Kidney tubule cell (primary cell): Measurements from ENCODE around the gene LONP2.
"Not testable (repeated sequence)": the region's sequence is repeated elsewhere in the genome, so short reads cannot be mapped to it uniquely, and the experiment has no call there.

Source experiments
- DNase-seq: peaks from one replicate; pipeline ENCODE4 v3.0.0-alpha.2; 2018; ENCODE audit warnings: low spot score

LONP2 gene

DNA sequence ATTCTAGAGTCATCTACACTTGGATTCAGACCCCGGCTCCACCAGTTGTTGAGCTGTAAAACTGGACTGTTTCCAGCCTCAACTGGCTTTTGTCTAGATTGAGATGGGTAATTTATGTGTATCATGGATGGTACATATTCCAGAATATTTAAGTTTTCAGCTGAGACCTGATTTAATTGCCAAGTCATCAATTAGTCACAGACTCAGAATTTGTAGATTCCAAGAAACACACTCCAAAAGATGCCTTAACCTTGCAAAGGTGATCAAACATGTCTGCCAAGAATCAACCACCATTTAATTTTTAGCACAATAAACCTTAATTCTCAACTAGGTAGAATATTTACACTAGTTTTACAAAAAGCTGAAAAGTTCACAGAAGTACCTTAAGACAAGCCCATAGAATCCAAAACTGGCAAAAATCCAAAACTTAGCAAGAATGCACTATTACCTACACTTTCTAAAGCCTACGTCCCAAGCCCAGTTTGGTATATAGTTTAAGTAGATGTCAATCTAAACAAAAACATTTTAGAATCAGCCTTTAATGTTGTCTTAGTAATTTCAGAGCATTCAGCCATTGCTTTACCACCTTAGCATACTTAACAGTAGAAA, 123.4 kb downstream of the LONP2 start:
- no peak for DNase-seq

DNA sequence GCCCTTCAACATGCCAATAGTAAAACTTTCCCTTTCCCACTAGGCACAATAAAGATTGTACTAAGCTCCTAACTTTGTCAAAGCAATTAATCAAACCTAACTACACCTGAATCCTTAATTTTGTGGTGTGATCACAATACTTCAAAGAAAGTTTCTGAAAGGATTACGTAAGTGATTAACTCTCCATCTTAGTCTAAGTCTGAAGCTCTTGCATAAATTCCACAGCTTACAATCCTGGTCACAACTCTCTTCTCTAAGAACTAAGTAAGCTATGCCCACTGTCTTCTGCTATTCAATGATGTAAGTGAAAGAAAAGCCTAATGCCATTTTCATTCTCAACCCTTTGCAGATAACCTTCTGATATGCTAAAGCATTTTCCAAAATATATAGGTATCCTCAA, 125.7 kb downstream of the LONP2 start:
- no peak for DNase-seq

DNA sequence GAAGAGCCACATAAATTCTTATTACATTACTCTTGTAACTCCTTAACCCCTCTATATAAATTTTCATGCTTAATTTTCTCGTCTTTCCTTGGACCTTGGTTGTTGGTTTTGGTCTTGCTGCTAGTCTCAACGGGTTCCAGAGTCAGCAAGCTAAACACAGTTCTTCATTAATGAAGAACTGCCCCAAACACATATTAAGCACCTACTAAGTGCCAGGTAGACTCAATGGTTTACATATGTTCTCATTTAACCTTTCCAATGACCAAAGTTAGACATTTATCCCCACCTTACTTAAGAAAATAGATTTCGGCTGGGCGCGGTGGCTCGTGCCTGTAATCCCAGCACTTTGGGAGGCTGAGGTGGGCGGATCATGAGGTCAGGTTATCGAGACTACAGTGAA, 126.1 kb downstream of the LONP2 start:
- DNase-seq, result no peak

DNA sequence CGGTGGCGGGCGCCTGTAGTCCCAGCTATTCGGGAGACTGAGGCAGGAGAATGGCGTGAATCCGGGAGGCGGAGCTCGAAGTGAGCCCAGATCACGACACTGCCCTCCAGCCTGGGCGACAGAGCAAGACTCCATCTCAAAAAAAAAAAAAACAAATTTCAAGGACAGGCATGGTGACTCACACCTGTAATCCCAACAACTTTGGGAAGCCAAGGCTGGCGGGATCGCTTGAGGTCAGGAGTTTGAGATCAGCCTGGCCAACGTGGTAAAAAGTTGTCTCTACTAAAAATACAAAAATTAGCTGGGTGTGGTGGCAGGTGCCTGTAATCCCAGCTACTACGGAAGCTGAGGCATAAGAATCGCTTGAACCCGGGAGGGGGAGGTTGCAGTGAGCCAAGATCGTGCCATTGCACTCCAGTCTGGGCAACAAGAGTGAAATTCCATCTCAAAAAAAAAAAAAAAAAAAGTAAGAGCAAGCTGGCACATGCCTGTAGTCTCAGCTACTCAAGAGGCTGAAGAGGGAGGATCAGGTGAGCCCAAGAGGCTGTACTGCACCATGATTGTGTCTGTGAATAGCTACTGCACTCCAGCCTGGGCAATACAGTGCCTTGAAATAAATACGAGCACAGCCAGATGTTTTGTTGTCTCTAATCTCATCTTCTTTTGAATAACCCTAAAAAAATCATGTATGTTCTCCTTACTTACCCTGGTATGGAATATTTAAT, 126.7 kb downstream of the LONP2 start:
- not testable (repeated sequence) for DNase-seq

DNA sequence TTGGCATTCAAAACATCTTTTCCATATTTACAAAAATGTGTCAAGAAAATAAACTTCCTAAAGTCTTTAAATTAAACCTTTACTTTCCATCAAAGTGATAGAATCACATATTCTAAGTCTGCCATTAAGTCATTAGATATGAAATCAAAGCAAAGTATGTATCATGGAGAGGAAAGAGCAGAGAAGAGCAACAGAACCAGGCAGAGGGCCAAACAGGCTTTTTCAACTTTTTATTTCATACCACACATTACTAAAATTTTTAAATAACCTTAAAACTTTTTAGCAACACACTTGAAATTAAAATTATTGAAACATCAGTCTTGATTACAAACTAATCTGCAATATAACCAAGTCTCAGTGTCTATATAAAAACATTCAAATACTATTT, 127.3 kb downstream of the LONP2 start:
- DNase-seq, result no peak

DNA sequence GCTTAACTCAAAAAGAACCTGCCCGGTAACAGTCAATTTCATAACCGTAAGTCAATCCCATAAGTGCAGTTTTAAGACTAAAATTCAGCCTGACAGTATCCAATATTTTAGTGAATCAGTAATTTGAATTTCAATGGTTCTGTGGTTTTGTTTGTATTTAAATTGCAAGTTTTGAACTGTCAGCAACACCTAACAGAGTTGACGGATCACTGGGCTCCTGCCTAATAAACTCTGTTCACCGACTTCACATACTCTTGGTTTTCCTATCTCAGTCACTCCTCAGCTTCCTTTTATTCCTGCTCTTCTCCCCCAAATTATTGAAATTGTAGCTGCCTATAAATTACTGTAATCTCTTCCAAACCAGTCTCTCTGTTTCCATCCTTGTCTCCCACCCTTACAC, 128.6 kb downstream of the LONP2 start:
- DNase-seq, result no peak

DNA sequence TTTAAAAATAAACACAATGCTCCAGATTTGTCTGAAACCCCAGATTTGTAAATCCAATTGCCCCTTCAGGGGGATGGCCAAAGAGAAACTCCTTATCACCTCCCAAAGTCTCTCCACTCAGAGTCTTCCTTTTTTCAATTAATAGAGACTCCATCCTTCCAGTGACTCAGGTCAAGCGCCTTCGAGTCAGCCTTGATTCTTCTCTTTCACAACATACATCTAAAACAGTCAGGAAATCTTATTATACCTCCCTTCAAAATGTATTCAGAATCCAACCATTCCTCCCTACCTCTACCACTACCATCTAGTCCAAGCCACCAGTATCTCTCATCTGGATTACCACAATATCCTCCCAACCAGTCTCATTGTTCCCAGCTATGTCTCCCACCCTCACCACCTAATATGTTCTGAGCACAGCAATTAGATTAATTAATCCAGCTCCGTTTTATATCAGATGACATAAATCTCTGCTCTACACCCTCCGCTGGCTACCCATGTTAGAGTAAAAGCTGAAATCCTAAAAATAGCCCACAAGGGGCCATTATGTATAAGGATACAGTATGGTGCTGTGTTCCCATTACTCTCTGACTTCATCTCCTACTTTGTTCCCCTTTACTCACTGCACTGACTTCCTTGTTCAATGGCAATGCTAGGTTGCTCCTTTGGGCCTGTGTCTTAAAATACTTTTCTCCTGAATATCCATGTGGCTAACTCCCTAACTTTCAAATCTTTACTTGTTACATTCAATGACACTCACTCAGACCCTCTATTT, 129.3 kb downstream of the LONP2 start:
- no peak for DNase-seq

DNA sequence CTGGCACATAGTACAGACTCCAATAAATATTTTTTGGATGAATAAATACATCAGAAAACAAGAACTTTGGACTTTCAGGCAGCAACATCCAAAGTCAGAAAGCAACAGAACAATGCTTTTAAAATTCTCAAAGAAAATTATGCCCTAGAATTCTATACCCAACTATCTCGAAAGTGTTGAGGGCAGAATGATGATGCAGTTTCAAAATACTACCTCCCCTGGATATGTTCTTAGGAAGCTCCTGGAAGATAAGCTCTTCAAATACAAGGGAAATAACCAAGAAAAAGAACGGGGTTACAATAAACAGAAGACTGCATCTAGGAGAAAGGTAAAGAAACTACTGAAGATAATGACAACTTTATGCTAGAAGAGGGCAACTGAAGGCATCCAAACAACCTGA, 130.2 kb downstream of the LONP2 start:
- DNase-seq, result no peak

DNA sequence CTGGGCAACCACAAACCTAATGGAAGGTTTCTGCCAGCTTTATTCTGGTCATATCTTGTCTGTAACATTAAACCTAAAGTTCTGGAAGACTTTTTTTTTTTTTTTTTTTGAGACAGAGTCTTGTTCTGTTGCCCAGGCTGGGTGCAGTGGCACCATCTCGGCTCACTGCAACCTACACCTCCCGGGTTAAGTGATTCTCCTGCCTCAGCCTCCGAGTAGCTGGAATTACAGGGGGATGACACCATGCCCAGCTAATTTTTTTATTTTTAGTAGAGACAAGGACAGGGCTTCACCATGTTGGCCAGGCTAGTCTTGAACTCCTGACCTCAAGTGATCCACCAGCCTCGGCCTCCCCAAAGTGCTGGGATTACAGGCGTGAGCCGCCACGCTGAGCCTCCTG, 133.2 kb downstream of the LONP2 start:
- not testable (repeated sequence) for DNase-seq

DNA sequence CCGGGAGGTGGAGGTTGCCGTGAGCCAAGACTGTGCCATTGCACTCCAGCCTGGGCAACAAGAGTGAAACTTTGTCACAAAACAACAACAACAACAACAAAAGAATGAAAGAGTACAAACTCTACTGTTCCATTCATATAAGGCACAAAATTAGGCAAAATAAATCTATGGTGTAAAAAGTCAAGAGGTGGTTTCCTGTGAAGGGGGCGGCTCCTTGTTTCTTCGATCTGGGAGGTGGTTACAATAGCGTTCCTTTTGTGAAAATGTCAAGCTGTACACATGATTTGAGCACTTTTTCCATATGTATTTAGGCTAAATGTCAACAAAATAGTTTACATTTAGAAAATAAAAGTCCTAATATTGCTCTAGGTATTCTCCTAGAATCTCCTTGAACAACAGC, 134.2 kb downstream of the LONP2 start:
- no peak for DNase-seq

DNA sequence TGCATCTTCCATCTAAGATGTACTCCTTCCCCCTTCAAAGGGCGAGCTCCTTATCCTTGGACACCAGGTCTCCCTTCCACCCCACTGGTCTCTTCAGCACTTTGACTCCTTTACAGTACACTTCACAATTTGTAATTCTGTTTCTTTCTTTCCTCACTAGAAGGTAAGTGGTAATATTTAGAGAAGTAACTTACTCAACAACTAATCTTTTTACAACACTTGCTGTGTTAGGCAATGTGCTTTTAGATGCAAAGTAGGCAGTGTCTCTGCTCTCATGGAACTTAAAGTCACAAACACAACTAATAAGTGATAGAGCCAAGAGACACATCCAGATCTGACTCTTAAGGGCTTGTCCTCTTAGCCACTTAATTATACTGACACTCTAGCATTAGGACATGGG, 134.7 kb downstream of the LONP2 start:
- DNase-seq, result no peak

DNA sequence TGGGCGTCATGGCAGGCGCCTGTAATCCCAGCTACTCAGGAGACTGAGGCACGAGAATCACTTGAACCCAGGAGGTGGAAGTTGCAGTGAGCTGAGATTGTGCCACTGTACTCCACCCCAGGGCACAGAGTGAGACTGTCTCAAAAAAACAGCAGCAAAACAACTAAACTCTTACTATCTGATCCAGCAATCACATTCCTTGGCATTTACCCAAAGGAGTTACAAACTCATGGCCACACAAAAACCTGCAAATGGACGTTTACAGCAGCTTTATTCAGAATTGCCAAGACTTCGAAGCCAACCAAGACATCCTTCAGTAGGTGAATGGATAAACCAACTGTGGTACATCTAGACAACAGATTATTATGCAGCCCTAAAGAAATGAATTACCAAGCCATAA, 137.1 kb downstream of the LONP2 start:
- DNase-seq, result no peak

DNA sequence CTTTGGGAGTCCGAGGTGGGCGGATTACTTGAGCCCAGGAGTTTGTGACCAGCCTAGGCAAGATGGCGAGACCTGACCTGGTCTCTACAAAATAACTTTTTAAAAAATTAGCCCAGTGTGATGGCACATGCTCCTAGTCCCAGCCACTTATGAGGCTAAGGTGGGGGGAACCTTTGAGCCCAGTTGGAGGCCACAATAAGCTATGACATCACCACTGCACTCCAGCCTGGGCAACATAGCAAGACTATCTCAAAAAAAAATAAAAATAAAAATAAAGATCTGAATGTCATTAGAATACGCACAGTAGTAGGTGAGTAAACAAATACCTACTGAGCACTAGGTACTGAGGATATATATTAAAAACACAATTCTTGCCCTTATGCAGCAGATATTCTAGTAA, 138.0 kb downstream of the LONP2 start:
- DNase-seq, result no peak

DNA sequence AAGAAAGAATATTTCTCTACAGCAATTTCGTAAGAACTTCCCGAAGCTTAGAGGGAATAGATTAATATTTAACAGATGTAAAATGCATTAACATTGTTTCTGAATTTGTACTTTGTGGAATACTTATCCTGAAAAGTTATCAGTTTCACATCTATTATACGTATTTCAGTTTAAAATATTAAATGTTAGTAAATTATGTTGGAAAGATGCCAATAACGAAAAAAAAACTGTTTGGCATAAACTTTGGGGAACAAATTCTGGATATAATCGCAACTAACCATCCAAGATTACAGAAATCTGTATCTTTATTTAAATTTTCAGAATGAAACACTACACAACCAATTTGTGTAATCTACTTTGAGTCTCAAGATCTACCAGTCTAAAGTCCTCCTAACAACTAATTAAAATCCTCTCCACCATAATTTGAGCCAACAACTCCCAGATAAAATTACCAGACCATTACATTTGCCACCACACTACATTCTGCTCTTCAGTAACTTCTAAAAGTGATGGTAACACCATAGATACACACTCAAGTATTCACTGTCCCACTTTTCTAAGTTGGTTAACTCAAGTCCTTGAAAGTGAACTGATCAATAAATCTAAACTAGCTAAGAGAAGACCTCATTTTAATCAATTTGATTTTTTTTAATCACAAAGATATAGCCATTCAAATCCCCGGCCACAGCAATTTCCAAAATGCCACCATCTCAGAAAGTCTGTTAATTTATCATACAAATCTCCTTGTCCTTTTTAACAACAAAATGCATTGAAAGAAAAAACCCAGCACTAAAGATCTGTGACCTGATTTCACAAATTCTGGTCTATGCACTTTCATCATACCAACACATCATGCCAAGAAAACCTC, 139.1 kb downstream of the LONP2 start:
- DNase-seq, result no peak

DNA sequence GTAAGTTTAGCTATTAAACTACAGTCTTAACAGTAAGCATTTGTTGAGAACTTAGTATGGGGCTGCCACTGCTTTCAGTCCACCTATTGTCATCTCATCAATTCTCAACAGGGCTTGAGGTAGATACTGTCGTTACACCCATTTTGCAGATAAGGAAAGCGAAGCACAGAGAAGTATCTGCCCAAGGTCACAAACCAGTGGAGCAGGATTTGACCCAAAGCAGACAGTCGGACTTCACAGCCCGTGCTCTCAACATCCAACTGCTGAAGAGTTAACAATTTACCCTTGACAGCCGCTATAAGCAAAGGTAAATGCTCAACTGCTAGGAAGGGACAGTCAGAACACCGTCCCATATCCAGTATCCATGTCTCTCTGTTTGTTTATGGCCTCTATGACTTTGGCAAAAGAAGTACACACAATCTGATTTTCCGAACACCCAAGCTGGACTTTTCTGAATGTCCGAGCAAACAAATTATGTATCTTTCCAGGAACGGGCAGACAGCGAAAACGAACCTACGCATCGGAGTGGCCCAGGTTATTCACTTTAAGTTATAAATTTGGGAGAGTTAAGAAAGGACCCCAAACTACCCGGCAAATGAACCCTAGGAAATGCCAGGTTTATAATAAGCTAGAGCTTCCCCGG, 139.9 kb downstream of the LONP2 start:
- peak; percentile 55 for DNase-seq

DNA sequence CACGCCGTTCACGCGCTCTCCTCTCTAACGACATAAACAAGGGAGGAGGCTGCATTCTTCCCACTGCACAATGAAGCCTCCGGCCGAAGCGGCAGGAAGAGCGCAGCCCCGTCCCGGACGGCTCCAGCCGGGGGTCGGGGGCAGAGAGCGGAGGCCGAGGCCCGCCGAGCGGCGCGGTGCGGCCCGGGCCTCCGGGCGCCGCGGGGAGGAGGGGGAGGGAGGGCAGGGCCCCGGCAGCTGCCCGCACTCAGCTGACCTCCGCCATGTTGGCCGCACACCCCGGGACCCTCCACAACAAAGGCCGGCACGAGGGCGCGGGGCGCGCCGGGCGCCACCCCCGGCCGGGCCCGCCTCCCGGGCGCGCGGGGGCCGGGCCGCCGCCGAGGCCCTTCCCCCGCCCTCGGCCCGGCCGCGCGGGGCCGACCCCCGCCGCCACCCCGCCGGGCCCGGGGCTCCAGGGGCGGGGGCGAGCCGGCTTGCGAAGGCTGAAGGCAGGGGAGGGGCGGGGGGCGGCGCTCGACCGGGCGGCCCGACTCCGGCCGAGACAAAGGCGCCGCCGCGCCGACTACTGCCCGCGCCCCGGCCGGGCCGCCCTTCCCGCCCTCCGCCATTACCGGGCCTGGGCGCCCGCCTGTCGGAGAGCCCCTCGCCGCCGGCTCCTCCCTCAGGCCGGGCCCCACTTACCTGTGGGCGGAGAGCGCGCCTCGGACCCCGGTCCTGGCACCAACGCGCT, 140.6 kb downstream of the LONP2 start:
- DNase-seq, result peak; percentile 62

DNA sequence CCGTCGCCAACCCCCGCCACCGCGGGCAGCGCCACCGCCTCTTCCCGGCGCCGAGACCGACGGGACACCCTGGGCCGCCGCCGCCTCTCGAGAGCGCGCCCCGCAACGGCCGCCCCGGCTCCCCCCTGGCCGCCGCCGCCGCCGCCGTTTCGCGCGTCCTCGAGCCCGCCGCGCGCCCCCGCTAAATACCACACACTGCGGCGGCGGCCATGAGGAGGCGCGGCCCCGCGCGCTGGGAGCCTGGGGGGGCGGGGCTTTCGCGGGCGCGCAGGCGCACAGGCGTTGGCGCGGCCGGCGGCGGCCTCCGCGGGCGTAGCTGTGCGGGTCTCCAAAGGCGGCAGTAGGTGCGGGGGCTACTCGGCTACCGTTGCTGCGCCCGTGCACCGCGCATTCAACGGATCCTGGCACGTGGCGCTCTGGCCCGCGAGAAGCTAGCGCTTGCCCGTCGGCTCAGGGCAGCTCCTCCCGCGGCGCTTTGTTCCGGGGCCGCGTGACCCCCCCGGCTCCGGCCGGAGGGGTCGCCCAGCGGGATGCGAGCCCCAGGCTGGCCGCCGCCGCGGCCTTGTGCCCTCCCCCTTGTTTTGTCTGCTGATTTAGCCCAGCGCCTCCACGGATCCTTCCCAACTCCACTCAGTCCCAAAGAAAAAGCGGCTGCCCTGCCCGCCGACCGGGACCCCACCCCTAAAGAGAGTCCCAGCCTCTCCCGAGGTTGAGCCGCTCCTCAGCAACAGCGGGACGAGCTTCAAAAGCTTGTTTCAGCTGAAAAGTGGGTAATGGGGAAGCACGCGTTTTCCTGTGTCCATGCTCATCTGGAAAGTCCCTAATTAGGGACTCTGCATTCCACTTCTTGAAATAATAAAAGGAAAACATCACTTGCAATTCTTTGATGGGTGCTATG, 141.4 kb downstream of the LONP2 start, which contains the start of gene SIAH1:
TSS of gene SIAH1 (minus strand) at position 161 of the 898 bp plus-strand sequence. CDS start 22,985 bp downstream, outside the sequence.
- DNase-seq, result peak; percentile 88

DNA sequence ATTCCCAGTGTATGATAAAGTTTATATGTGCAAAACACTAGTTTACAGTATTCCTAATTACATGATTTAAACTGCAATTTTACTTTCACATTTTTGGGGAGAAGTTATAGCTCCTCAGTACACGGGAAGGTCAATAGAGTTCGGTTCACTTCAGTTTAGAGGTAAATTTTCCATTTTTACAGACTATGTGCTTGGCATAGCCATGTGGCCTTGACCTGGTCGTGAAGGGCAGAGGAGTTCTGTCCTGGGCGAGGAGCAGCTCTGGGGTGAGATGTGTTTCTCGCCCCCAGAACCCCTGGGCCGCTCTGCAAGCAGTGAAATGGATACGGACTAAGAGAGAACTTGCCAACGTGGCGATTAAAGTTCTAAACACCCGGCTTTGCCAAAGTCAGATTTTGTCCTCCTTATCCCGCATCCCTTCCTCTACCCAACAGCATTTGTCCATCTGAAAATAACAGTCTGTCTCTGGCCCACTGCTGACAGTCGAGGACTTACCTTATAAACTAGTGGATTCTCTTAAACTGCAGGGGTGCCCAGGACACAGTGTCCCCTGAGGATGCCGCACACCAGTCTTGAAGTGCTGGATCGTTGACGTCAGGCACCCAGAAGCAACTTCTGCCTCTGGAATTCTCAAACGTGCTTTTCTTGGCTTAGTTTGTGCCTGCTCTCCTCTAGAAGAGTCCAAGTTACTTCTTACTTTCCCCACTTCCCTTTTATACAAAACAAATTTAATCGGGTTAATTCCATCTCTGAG, 142.6 kb downstream of the LONP2 start:
- DNase-seq, result no peak

DNA sequence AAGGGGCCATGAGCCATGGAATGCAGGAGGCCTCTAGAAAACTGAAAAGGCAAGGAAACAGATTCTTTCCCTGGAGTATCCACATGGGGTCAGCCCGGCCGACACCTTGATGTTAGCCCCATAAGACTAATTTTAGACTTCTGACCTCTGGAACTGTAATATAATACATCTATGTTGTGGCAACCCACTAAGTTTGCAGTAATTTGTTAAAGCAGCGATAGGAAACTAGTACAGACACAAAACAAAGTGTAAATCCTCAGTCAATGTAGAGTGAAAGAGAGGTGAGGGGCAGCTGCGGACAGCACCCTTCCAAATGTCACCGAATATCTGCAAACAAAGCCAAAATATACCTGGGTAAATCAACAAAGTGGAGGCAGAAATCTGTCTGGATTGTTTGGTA, 148.3 kb downstream of the LONP2 start:
- no peak for DNase-seq
